Muscle layer of duodenum (tissue), 2 donors: ENCODE measurements around the gene EFL1.

ENCODE experiments used
- H3K27ac ChIP-seq: one replicate; pipeline ENCODE4 v1.7.0; 2013; ENCODE audit warnings: mild to moderate bottlenecking, low read length
- H3K27me3 ChIP-seq: one replicate; pipeline ENCODE4 v1.7.0; 2013; ENCODE audit warnings: low read depth, mild to moderate bottlenecking, control low read depth, low read length
- H3K36me3 ChIP-seq, 2 donors: one replicate each; pipeline ENCODE4 v1.7.0; 2013; ENCODE audit warnings: low read length in 2 of 2, control low read depth in 1 of 2, mild to moderate bottlenecking in 1 of 2; ENCODE audit not compliant: insufficient read depth in 2 of 2, control insufficient read depth in 1 of 2
- H3K4me1 ChIP-seq, 2 donors: one replicate each; pipeline ENCODE4 v1.7.0; 2013; ENCODE audit warnings: low read length in 2 of 2, mild to moderate bottlenecking in 2 of 2, control low read depth in 1 of 2, moderate library complexity in 1 of 2; ENCODE audit not compliant: insufficient read depth in 2 of 2, control insufficient read depth in 1 of 2
- H3K4me3 ChIP-seq, 2 donors: one replicate each; pipeline ENCODE4 v1.7.0; 2013; ENCODE audit warnings: low read length in 2 of 2, low read depth in 1 of 2, mild to moderate bottlenecking in 1 of 2
- H3K9me3 ChIP-seq, 2 donors: one replicate each; pipeline ENCODE4 v1.7.0; 2013; ENCODE audit warnings: low read length in 2 of 2, control low read depth in 1 of 2, mild to moderate bottlenecking in 1 of 2; ENCODE audit not compliant: control insufficient read depth in 1 of 2
- donor health status: healthy.

Gene EFL1

DNA sequence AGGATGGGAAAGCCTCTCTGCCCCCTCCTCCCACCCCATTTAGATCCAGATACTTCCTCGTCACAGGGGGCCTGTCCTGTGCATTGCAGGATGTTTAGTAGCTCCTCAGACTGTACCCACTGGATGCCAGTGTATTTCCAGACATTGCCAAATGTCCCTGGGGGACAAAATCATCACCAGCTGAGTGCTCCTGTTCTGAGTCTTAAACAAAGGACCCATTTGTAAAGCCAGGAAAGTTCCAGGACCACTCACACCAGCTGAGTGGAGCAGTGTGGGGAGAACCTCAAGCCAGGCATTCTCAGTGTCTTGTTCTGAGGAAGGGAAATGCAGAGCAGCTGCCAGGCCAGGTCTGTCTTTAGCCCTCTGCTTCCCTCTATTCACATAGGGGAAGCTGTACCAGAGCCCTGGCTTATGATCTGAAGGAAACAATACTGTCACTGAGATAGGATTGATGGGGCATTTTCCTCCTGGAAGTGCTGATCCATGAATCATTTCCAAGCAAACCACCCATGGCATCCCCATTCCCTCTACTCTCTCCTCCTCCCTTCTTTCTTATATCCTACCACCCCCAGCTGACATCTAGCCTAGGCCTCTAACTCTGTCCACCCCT is 149.3 kb downstream of the EFL1 start:
- H3K4me1 ChIP-seq = no peaks in the 10 kb centered on the region

DNA sequence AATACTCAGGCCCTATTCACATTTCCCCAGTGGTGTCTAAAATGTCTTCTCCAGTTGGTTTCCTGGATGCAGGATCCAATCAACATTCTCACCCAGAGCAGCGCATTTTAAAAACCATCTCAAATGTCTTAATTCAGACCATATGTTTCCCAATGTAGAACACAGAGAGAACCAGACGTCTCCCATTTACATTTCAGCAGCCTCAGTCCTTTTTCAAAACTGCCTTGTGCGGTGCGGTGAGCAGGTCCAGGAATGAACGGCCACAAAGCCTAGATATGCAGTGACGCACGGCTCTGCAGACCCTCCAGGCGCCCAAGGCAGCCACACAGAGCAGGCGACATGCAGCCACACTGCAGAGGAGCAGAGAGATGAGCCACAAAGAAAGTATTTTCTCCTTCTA is 150.6 kb downstream of the EFL1 start:
- H3K4me1 ChIP-seq = no peaks in the 10 kb centered on the region
- no peaks in the 10 kb centered on the region for H3K36me3 ChIP-seq
- no peak overlapping the region for H3K4me3 ChIP-seq
- no peaks in the 10 kb centered on the region for H3K9me3 ChIP-seq
- no peak overlapping the region for H3K27ac ChIP-seq
- no peaks in the 10 kb centered on the region for H3K27me3 ChIP-seq

More for the DNA sequence above, 149.3 kb downstream of the EFL1 start:
- Histone ChIP-seq H3K9me3 (no peaks in the 10 kb centered on the region), H3K27ac (no peak overlapping the region), H3K4me3 (no peak overlapping the region), H3K36me3 (peaks cover 0 to 7% of the 10 kb centered on the region in 2 donors), H3K27me3 (no peaks in the 10 kb centered on the region)

DNA sequence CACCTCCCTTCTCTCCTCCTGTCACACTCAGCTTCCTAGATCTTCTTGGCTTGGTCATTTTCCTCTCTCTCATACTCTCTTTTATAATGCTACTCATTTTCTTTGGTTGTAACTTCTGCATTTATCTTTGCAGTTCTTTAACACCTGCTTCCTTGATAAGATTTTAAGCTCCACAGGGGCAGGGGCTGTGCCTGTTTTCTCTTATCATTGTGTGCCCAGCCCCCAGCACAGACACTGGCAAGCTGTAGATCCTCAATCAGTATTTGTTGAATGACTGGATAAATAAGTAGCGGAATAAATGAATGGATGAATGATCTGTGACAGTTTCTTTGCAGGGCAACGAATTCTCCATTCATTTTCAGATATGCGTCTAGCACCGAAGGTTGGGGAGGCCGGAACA is 152.4 kb downstream of the EFL1 start:
- Histone ChIP-seq H3K27me3 (no peaks in the 10 kb centered on the region), H3K4me3 (no peak overlapping the region), H3K4me1 (no peaks in the 10 kb centered on the region), H3K9me3 (no peaks in the 10 kb centered on the region), H3K36me3 (no peaks in the 10 kb centered on the region), H3K27ac (no peak overlapping the region)

DNA sequence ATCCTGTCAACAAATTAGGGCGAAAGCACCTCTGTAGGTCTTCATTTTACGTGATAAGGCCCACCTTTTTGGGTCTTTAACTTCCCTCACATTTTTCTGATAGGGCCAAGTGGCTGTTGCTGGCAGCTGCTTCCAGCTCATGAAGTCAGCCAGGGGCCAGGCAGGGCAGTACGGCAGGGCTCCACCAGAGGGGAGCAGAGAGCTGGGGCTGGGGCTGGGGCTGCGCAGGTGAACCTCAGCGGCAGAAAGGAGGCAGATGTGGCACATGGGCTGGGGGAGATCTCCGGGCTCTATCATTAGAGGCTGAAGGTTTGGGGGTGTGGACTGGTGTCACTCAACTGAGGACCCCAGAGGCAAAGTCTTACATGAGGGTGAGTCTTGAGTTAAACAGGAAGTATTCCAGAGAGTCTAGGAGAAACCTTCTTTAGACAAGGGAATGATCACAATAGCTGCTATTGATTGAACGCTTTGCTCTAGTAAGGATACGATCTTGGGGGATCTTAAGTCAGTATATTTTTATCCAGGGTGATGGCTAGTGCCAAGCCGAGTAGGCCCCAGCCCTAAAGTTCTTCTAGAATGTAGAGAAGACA is 153.9 kb downstream of the EFL1 start:
- Histone ChIP-seq H3K27me3 (no peaks in the 10 kb centered on the region), H3K4me3 (no peak overlapping the region), H3K4me1 (no peaks in the 10 kb centered on the region), H3K36me3 (no peaks in the 10 kb centered on the region), H3K9me3 (no peaks in the 10 kb centered on the region), H3K27ac (no peak overlapping the region)

DNA sequence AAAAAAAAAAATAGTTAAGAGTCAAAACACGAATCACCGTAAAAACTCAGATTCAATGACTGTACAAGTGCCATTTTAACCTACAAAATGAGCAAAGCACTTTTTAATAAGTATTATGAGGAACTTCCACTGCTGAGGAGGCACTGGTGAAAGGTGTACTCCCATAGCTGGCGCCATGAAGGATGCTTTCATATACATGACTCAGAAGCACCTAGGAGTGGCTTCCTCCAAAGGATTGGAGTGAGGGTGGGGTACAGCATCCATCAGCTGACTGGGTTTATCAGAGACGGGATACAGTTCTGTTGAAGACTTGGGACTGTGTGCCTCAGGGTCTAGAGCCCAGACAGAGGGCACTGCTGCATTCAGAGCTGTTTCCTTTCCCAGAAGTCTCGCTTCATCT is 155.9 kb downstream of the EFL1 start:
- H3K4me1 ChIP-seq = no peaks in the 10 kb centered on the region
- no peak overlapping the region for H3K27ac ChIP-seq
- H3K36me3 ChIP-seq = no peaks in the 10 kb centered on the region
- no peak overlapping the region for H3K4me3 ChIP-seq
- no peaks in the 10 kb centered on the region for H3K9me3 ChIP-seq
- H3K27me3 ChIP-seq = no peaks in the 10 kb centered on the region

DNA sequence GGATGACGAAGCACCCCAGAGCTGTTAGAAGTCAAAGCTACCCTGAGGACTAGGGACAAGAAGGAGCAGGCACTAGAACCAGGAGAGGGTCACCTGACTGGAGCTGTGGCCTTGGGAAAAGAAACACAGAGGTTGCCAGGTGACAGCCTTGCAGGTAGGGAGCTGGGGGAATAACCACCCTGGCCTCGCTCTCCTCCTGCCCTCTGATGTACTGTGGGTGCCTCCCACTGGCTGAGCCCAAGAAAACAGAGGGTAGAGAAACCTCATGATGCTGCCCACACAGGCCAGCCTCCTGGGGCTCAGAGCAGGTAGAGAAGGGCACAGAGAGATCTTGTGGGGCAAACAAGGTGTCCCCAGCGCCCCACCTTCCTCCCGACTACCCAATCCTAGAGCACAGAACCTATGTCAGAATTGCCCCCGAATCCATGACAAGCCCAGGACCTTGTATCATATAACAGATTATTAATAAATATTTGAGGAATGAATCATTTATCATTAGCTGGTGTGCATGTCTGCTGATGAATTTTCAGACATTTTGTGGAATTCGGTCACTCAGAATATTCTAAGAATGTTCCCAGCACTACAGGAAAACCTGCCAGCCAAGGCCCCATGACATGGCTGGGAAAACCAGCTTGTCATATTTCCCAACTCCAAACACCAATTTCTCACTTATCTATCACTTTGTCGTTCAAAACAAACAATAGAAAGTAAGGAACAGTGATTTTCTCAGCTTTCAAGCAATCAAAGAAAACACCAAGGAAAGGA is 156.9 kb downstream of the EFL1 start:
- Histone ChIP-seq H3K4me3 (no peak overlapping the region), H3K27me3 (no peaks in the 10 kb centered on the region), H3K9me3 (no peaks in the 10 kb centered on the region), H3K36me3 (no peaks in the 10 kb centered on the region), H3K4me1 (no peaks in the 10 kb centered on the region), H3K27ac (no peak overlapping the region)

DNA sequence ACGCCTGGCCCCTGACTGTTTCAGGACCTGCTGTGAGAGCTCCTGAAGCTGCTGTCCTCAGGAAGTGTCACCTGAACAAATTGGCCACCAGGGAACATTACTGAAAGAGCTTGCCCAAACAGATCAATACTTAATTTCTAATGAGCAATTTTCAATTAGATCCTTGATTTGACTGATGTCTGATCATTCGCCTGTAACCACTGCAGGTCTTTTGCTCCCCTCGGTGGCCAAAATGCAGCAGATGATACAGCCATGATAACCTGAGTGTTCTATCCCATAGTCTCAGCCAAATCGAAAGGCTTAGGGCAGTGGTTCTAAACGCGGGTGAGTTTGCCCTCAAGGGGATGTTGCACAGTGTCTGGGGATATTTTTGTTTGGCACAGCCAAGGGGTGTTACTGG is 159.1 kb downstream of the EFL1 start:
- Histone ChIP-seq H3K4me1 (no peaks in the 10 kb centered on the region), H3K9me3 (no peaks in the 10 kb centered on the region), H3K27ac (no peak overlapping the region), H3K36me3 (no peaks in the 10 kb centered on the region), H3K27me3 (no peaks in the 10 kb centered on the region), H3K4me3 (no peak overlapping the region)

DNA sequence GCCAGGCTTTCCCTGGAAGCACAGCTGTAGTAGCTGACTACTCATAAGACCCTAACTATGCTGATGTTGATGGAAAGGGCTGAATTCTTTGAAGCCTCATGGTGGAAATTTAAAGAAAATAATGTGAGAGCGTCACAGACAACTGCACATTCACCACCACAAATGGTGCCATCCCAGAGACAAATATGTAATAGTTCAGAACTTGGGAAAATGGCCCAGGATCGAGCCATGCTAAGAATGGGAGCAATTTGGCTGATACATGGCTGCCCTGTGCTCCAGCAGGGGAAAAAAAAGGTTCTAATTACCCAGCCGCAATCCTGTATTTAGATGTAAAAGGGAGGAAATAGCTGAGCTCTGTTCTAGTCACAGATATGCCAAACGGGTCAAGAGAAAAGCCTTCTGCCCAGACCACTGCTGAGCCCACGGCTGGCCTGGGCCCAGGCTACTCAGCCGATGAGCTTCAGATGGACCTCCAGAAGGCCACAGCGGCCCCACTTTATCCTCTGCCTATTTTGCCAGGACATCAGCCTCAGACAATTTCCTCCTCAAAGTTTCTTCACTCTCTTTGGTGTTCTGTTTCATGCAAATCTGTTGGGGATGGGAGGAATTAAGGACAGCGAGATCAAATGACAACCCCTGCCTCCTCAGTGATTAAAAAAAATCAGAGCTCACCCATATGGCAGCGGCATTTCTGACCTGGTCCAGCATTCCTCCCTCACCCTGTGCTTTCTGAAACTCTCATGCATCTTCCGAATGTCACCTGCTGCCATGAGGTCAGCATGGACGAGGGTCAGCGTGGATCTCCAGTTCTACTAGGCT is 162.2 kb downstream of the EFL1 start:
- no peaks in the 10 kb centered on the region for H3K9me3 ChIP-seq
- H3K27ac ChIP-seq = no peak overlapping the region
- H3K27me3 ChIP-seq = no peaks in the 10 kb centered on the region
- H3K4me1 ChIP-seq = no peaks in the 10 kb centered on the region
- no peaks in the 10 kb centered on the region for H3K36me3 ChIP-seq
- no peak overlapping the region for H3K4me3 ChIP-seq

DNA sequence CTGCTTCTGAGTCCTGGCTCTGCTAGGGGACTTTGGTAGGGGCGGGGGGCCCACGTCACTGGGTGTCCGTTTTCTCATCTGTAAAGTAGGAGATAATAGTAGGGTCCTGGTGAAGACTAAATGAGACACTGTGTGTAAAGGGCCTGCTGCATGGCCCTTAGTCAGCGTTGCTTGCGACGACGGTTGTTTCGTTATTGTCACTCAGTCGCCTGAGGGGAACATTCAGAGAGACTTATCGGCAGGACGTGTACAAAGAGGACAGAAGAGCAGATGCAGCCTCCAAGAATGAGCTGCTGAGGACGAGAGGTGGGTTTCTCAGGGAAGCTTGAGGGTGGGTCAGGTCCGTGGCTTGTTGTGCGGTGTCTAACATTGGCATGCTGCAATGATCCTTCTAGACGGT is 163.9 kb downstream of the EFL1 start:
- H3K27me3 ChIP-seq = no peaks in the 10 kb centered on the region
- no peaks in the 10 kb centered on the region for H3K9me3 ChIP-seq
- H3K27ac ChIP-seq = no peak overlapping the region
- no peaks in the 10 kb centered on the region for H3K36me3 ChIP-seq
- no peak overlapping the region for H3K4me3 ChIP-seq
- no peaks in the 10 kb centered on the region for H3K4me1 ChIP-seq

DNA sequence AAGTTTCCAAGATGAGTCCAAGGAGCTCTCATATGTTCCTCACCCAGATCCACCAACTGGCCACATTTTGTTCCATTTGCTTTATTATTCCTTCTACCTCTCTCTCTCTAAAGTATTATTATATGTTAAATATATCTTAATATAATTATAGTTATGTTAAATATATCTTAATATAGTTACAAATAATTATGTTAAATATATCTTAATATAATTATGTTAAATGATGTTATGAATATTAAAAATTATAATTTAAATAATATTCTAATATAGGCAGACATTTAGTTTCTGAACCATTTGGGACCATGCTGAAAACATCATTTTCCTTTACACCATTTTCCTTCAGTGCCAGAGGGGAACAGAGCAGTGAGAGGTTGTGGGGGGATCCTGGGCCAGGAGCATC is 166.7 kb downstream of the EFL1 start:
- no peaks in the 10 kb centered on the region for H3K36me3 ChIP-seq
- H3K4me3 ChIP-seq = no peak overlapping the region
- no peaks in the 10 kb centered on the region for H3K27me3 ChIP-seq
- H3K9me3 ChIP-seq = no peaks in the 10 kb centered on the region
- no peaks in the 10 kb centered on the region for H3K4me1 ChIP-seq
- H3K27ac ChIP-seq = no peak overlapping the region

DNA sequence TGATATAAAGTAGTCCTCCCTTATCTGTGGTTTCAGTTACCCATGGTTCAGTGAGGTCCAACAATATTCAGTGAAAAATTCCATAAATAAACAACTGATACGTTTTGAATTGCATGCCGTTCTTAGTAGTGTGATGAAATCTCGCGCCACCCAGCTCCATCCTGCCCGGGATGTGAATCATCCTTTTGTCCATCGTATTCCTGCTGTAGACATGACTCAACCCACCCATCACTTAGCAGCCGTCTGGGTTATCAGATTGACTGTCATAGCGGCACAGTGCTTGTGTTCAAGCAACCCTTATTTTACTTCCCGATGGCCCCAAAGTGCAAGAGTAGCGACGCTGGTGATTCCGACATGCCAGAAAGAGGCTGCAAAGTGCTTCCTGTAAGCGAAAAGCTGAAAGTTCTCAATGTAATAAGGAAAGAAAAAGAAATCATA is 168.7 kb downstream of the EFL1 start:
- Histone ChIP-seq H3K4me1 (no peaks in the 10 kb centered on the region), H3K36me3 (no peaks in the 10 kb centered on the region), H3K9me3 (no peaks in the 10 kb centered on the region), H3K27me3 (no peaks in the 10 kb centered on the region), H3K4me3 (no peak overlapping the region), H3K27ac (no peak overlapping the region)
